Activated CD8-positive, alpha-beta T cell treated with anti-CD3 and anti-CD28 coated beads for 36 hours (primary cell): Measurements from ENCODE around the gene MDM1. TPM values are rescaled to one million over a fixed set of nuclear protein-coding genes. Genes with fewer than 3 reads are reported as not detected.

Experiments used
- ATAC-seq: fragments of 200-7000 bp; cut with Tn5 transposase; one replicate; pipeline ENCODE4 v1.10.0; 2021; ENCODE audit warnings: mild to moderate bottlenecking, moderate library complexity
- CTCF ChIA-PET: fragments of 350-600 bp; sonication (Branson Sonifier 250); formaldehyde crosslinking; loops from one replicate; lab custom pipeline; 2021; ENCODE audit warnings: antibody characterized with exemption; lab: Charles Lee
- POLR2A ChIA-PET: fragments of 350-600 bp; sonication (Branson Sonifier 250); formaldehyde crosslinking; loops from one replicate; lab custom pipeline; 2021; ENCODE audit warnings: antibody characterized with exemption; lab: Charles Lee
- DNase-seq: peaks from one replicate; pipeline ENCODE4 v3.0.0-alpha.2; 2020
- H3K27ac Mint-ChIP-seq: one replicate; pipeline ENCODE4 v1.8.0; 2021; ENCODE audit warnings: mild to moderate bottlenecking, mixed read lengths
- H3K27me3 Mint-ChIP-seq: one replicate; pipeline ENCODE4 v1.8.0; 2021; ENCODE audit warnings: mixed read lengths
- H3K36me3 Mint-ChIP-seq: one replicate; pipeline ENCODE4 v1.8.0; 2021; ENCODE audit warnings: low read depth, mixed read lengths
- H3K4me1 Mint-ChIP-seq: one replicate; pipeline ENCODE4 v1.8.0; 2021; ENCODE audit warnings: low read depth, mixed read lengths
- H3K4me3 Mint-ChIP-seq: one replicate; pipeline ENCODE4 v1.8.0; 2021; ENCODE audit warnings: mild to moderate bottlenecking, moderate library complexity, mixed read lengths
- H3K9me3 Mint-ChIP-seq: one replicate; pipeline ENCODE4 v1.8.0; 2021; ENCODE audit warnings: mixed read lengths
- CTCF ChIP-seq: fragments of 200-600 bp; IDR thresholded peaks from one replicate; pipeline ENCODE4 v1.8.0; 2022; ENCODE audit warnings: antibody characterized with exemption, mild to moderate bottlenecking
- intact Hi-C: fragments of 100-400 bp; cut with micrococcal nuclease; formaldehyde crosslinking; loops from one replicate; pipeline ENCODE4 v1.10.0; 2022
- total RNA-seq, 2 experiments: library from RNA; stranded (reverse); gene quantifications; one replicate each; pipeline ENCODE4 v1.2.3, GENCODE V29; 2021

MDM1 gene
- total RNA-seq, 2 experiments from 2014 or later = 15.4 to 17.9 TPM

- H3K36me3 Mint-ChIP-seq = no peaks in the 10 kb centered on the region
- intact Hi-C loops = loop anchor here (2.0 kb wide), 1 partner anchor 328 kb away; the partner anchor contains the start of gene NUP107
- DNase-seq (peak; percentile 83), ATAC-seq (peak; percentile 91)
- ChIA-PET POLR2A (no interaction called here), CTCF (interaction anchor here (0.7 to 2.6 kb wide), 35 partner anchors 8 to 388 kb away, joined by 3 to 9 read pairs (median 4); partner anchors contain the start of genes MDM1 and RAP1B)
- H3K9me3 Mint-ChIP-seq = no peaks in the 10 kb centered on the region
- TF ChIP-seq CTCF = peak; percentile 72
- peaks cover 21% of the 10 kb centered on the region for H3K4me1 Mint-ChIP-seq
- no peaks in the 10 kb centered on the region for H3K27me3 Mint-ChIP-seq
- H3K4me3 Mint-ChIP-seq = no peak overlapping the region
- no peak overlapping the region for H3K27ac Mint-ChIP-seq
These were observed 26.6 kb upstream of the MDM1 start for GRCh38 chr12:68358532-68359485.

GRCh38 chr12:68356986-68357385, 24.8 kb upstream of the MDM1 start:
- Mint-ChIP-seq H3K4me1 (peaks cover 10% of the 10 kb centered on the region), H3K27ac (no peak overlapping the region), H3K27me3 (no peaks in the 10 kb centered on the region), H3K36me3 (no peaks in the 10 kb centered on the region), H3K9me3 (no peaks in the 10 kb centered on the region), H3K4me3 (no peak overlapping the region)
- no peak for ATAC-seq
- POLR2A ChIA-PET = interaction anchor here (0.6 to 1.2 kb wide), 3 partner anchors 28 to 315 kb away, joined by 3 read pairs; no protein-coding TSS in a partner anchor
- TF ChIP-seq CTCF = no peak
- CTCF ChIA-PET = interaction anchor here (0.9 to 1.9 kb wide), 12 partner anchors 8 to 1001 kb away, joined by 3 to 7 read pairs (median 4); partner anchors contain the start of gene NUP107
- no peak for DNase-seq
- intact Hi-C loops = no loop called here

DNA sequence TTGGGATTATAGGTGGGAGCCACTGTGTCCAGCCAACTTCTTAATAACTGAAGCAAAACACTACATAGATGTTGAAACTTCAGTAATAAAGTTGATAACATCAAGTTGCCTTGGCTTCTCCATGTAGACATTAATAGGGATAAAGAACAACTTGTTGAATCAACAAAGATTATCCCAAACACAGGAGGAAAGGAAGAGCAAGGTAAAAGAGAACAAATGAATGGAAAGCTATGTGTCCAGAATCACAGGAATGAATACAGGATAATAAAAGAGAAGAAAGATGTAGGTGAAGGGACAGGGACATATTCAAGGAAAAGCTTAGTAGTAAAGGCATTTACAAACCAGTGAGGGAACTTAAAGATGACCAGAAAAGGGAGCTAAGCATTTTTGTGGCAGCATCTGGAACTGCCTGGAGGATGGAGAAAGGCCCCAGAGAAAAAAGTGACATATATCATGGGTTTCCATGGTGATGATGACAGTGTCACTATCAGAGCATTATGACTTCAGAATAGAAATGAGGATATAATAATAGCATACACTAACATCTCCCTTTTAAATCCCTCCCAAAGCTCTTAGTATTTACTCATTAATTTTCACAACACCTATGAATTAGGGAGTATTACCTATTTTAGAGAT, 24.0 kb upstream of the MDM1 start:
- ChIA-PET POLR2A (interaction anchor here (0.6 to 1.2 kb wide), 3 partner anchors 8 to 132 kb away, joined by 3 to 5 read pairs (median 3); no protein-coding TSS in a partner anchor), CTCF (interaction anchor here (0.7 to 1.9 kb wide), 16 partner anchors 8 to 1000 kb away, joined by 3 to 7 read pairs (median 4); partner anchors contain the start of genes NUP107 and SLC35E3)
- Mint-ChIP-seq H3K27ac (no peak overlapping the region), H3K4me1 (peaks cover 10% of the 10 kb centered on the region), H3K9me3 (no peaks in the 10 kb centered on the region), H3K36me3 (no peaks in the 10 kb centered on the region), H3K27me3 (no peaks in the 10 kb centered on the region), H3K4me3 (no peak overlapping the region)
- DNase-seq (no peak), ATAC-seq (no peak)
- no peak for TF ChIP-seq CTCF
- intact Hi-C loops = no loop called here

DNA sequence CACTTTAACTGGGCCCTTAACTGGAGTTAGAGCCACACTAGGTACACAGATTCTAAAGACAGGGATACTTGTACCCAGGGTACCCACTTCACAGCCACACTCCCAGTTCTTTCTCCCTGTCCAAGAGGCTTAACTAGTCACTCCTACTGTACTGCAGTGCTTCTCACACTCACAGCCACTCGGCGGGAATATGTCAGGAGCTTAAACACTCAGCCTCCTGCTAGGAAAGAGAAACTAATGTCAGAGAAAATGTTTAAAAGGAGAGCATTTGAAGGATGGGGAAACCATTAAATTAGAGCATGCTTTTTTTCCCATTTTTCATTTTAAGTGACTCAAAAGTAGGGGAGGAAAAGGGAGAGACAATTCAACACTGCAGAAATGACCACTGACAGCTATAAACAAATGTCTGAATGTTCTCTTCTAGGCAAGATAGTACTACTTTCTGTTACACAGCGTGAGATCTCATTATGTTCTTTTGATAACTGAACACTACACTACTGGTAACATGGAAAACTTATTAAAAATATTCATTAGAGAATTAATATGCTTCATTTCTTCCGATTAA, 22.9 kb upstream of the MDM1 start:
- CTCF ChIA-PET = interaction anchor here (0.6 to 1.6 kb wide), 6 partner anchors 20 to 391 kb away, joined by 3 to 5 read pairs (median 3); partner anchors contain the start of genes MDM1 and SLC35E3
- H3K27me3 Mint-ChIP-seq = no peaks in the 10 kb centered on the region
- H3K27ac Mint-ChIP-seq = no peak overlapping the region

More for the DNA sequence above, 22.9 kb upstream of the MDM1 start:
- ATAC-seq = no peak
- Mint-ChIP-seq H3K36me3 (no peaks in the 10 kb centered on the region), H3K9me3 (no peaks in the 10 kb centered on the region), H3K4me3 (no peak overlapping the region), H3K4me1 (peaks cover 10% of the 10 kb centered on the region)
- no peak for TF ChIP-seq CTCF
- intact Hi-C loops = no loop called here
- no peak for DNase-seq
- POLR2A ChIA-PET = no interaction called here
